ENCODE measurements around the gene BEST1.

DNA sequence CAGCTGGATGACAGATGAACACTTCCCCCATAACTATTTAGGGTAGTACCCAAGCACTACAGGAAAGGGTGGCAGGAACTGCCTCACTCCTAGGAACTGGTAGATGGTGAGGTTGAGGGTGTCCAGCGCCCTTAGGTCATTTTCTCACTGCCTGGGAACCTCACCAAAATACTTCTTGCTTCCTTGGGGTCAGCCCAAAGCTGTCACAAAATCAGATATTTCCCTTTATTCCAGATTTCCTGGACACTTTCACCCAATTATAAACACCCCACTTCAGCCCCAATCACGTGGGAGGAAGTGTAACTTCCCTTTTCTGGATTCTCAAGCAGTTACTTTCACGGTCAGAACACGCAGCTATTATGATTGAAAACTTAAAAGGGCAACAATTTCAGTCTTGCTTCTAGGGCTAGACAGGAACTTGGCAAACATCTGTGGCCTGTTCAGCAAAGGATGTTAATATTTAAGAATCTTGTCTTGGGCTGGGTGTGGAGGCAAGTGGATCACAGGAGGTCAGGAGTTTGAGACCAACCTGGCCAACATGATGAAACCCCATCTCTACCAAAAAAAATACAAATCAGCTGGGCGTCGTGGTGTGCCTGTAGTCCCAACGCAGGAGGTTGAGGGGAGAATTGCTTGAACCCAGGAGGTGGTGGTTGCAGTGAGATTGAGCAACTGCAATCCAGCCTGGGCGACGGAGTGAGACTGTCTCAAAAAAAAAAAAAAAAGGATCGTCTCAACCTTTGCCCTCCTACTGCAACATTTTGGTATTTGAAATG, 13.3 kb downstream of the BEST1 start:
- TF ChIP-seq, protein P1, sequence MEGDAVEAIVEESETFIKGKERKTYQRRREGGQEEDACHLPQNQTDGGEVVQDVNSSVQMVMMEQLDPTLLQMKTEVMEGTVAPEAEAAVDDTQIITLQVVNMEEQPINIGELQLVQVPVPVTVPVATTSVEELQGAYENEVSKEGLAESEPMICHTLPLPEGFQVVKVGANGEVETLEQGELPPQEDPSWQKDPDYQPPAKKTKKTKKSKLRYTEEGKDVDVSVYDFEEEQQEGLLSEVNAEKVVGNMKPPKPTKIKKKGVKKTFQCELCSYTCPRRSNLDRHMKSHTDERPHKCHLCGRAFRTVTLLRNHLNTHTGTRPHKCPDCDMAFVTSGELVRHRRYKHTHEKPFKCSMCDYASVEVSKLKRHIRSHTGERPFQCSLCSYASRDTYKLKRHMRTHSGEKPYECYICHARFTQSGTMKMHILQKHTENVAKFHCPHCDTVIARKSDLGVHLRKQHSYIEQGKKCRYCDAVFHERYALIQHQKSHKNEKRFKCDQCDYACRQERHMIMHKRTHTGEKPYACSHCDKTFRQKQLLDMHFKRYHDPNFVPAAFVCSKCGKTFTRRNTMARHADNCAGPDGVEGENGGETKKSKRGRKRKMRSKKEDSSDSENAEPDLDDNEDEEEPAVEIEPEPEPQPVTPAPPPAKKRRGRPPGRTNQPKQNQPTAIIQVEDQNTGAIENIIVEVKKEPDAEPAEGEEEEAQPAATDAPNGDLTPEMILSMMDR (IDR thresholded peaks at IDR 0.05), result no peak
- TF ChIP-seq ETV6 (CRISPR knock-in tag; IDR thresholded peaks at IDR 0.05) (no peak), NR2C2 (CRISPR knock-in tag; IDR thresholded peaks at IDR 0.05) (no peak), GABPB1 (CRISPR knock-in tag; IDR thresholded peaks at IDR 0.05) (no peak), MYBL2 (CRISPR knock-in tag; IDR thresholded peaks at IDR 0.05) (no peak), ZNF416 (CRISPR knock-in tag; IDR thresholded peaks at IDR 0.05) (peak; percentile 32), GRHL2 (CRISPR knock-in tag; IDR thresholded peaks at IDR 0.05; ENCODE audit: insufficient replicate concordance, severe bottlenecking) (no peak), IRF2 (CRISPR knock-in tag; IDR thresholded peaks at IDR 0.05; ENCODE audit: borderline replicate concordance, low read depth) (no peak), GTF2I (CRISPR knock-in tag; conservative IDR thresholded peaks at IDR 0.05) (no peak), ZNF317 (CRISPR knock-in tag; IDR thresholded peaks at IDR 0.05; ENCODE audit: borderline replicate concordance, low read depth) (no peak), TP53 (CRISPR knock-in tag; IDR thresholded peaks at IDR 0.05) (no peak)
- TF ChIP-seq, protein P2, sequence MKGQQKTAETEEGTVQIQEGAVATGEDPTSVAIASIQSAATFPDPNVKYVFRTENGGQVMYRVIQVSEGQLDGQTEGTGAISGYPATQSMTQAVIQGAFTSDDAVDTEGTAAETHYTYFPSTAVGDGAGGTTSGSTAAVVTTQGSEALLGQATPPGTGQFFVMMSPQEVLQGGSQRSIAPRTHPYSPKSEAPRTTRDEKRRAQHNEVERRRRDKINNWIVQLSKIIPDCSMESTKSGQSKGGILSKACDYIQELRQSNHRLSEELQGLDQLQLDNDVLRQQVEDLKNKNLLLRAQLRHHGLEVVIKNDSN (CRISPR knock-in tag; IDR thresholded peaks at IDR 0.05), result no peak
- TF ChIP-seq, protein P3, sequence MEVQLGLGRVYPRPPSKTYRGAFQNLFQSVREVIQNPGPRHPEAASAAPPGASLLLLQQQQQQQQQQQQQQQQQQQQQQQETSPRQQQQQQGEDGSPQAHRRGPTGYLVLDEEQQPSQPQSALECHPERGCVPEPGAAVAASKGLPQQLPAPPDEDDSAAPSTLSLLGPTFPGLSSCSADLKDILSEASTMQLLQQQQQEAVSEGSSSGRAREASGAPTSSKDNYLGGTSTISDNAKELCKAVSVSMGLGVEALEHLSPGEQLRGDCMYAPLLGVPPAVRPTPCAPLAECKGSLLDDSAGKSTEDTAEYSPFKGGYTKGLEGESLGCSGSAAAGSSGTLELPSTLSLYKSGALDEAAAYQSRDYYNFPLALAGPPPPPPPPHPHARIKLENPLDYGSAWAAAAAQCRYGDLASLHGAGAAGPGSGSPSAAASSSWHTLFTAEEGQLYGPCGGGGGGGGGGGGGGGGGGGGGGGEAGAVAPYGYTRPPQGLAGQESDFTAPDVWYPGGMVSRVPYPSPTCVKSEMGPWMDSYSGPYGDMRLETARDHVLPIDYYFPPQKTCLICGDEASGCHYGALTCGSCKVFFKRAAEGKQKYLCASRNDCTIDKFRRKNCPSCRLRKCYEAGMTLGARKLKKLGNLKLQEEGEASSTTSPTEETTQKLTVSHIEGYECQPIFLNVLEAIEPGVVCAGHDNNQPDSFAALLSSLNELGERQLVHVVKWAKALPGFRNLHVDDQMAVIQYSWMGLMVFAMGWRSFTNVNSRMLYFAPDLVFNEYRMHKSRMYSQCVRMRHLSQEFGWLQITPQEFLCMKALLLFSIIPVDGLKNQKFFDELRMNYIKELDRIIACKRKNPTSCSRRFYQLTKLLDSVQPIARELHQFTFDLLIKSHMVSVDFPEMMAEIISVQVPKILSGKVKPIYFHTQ (CRISPR knock-in tag; IDR thresholded peaks at IDR 0.05), result no peak
- TF ChIP-seq, protein P4, sequence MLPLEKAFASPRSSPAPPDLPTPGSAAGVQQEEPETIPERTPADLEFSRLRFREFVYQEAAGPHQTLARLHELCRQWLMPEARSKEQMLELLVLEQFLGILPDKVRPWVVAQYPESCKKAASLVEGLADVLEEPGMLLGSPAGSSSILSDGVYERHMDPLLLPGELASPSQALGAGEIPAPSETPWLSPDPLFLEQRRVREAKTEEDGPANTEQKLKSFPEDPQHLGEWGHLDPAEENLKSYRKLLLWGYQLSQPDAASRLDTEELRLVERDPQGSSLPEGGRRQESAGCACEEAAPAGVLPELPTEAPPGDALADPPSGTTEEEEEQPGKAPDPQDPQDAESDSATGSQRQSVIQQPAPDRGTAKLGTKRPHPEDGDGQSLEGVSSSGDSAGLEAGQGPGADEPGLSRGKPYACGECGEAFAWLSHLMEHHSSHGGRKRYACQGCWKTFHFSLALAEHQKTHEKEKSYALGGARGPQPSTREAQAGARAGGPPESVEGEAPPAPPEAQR (CRISPR knock-in tag; IDR thresholded peaks at IDR 0.05), result no peak

Measured in WTC11 (cell line).